HepG2 (cell line): ENCODE measurements around the gene B3GNT9. TPM values are rescaled to one million over a fixed set of nuclear protein-coding genes. Genes with fewer than 3 reads are reported as not detected.

Experiments
- ARID2 ChIP-seq: sonication (generic); formaldehyde crosslinking; IDR thresholded peaks from 2 replicates; pipeline ENCODE4 v1.8.1; 2022; ENCODE audit warnings: mild to moderate bottlenecking, missing genetic modification reagents, borderline replicate concordance
- ASH2L ChIP-seq: fragments of 300-600, 200-600 bp; sonication (generic); IDR thresholded peaks from 2 replicates; pipeline ENCODE4 v1.7.0; 2017; ENCODE audit warnings: low read depth, mild to moderate bottlenecking, moderate library complexity, mixed read lengths, low read length; ENCODE audit not compliant: insufficient read length
- ELF3 ChIP-seq: IDR thresholded peaks from 2 replicates; pipeline ENCODE4 v1.6.1; 2016; ENCODE audit warnings: missing genetic modification reagents, missing compliant biosample characterization
- EZH2 ChIP-seq: conservative IDR thresholded peaks from 2 replicates; pipeline ENCODE4 v1.6.1; 2012; ENCODE audit warnings: mild to moderate bottlenecking, low read depth, low read length, moderate library complexity
- JUN ChIP-seq: sonication (generic); formaldehyde crosslinking; IDR thresholded peaks from 2 replicates; pipeline ENCODE4 v1.4.0; 2020; ENCODE audit warnings: mild to moderate bottlenecking, missing genetic modification reagents
- LRRFIP1 ChIP-seq: sonication (generic); formaldehyde crosslinking; conservative IDR thresholded peaks from 2 replicates; pipeline ENCODE4 v1.4.0; 2020; ENCODE audit warnings: missing genetic modification reagents
- MXI1 ChIP-seq: IDR thresholded peaks from 3 replicates; pipeline ENCODE4 v1.6.1; 2012; ENCODE audit warnings: low read depth, low read length, inconsistent platforms, borderline replicate concordance
- NFYB ChIP-seq: sonication (generic); formaldehyde crosslinking; IDR thresholded peaks from 2 replicates; pipeline ENCODE4 v1.4.0; 2020; ENCODE audit warnings: missing genetic modification reagents
- NFYC ChIP-seq: IDR thresholded peaks from 2 replicates; pipeline ENCODE4 v1.6.1; 2016; ENCODE audit warnings: missing genetic modification reagents, missing compliant biosample characterization
- NR2F2 ChIP-seq: IDR thresholded peaks from 2 replicates; pipeline ENCODE4 v1.6.1; 2012; ENCODE audit warnings: low read depth, inconsistent platforms, borderline replicate concordance
- POLR2A ChIP-seq, 2 experiments: IDR thresholded peaks; 2 replicates each; pipeline ENCODE4 v1.6.1; 2011; ENCODE audit warnings: low read depth in 2 of 2, low read length in 2 of 2, mild to moderate bottlenecking in 1 of 2, moderate library complexity in 1 of 2; ENCODE audit not compliant: insufficient read depth in 1 of 2
- SIN3B ChIP-seq: fragments of 150-350 bp; IDR thresholded peaks from 2 replicates; pipeline ENCODE4 v1.6.1; 2014; ENCODE audit warnings: low read length
- SMYD3 ChIP-seq: sonication (generic); formaldehyde crosslinking; IDR thresholded peaks from 2 replicates; pipeline ENCODE4 v1.8.1; 2023; ENCODE audit warnings: mild to moderate bottlenecking, missing genetic modification reagents
- SYNCRIP ChIP-seq: fragments of 200-400 bp; formaldehyde crosslinking; IDR thresholded peaks from 2 replicates; pipeline ENCODE4 v1.6.1; 2018; ENCODE audit warnings: mild to moderate bottlenecking, low read depth, low read length; ENCODE audit not compliant: insufficient read depth
- TOE1 ChIP-seq: sonication (generic); formaldehyde crosslinking; IDR thresholded peaks from 2 replicates; pipeline ENCODE4 v1.4.0; 2020; ENCODE audit warnings: mild to moderate bottlenecking, missing genetic modification reagents
- ZFP41 ChIP-seq: sonication (generic); formaldehyde crosslinking; IDR thresholded peaks from 2 replicates; pipeline ENCODE4 v1.4.0; 2020; ENCODE audit warnings: mild to moderate bottlenecking, missing genetic modification reagents, borderline replicate concordance
- ZNF275 ChIP-seq: sonication (generic); formaldehyde crosslinking; IDR thresholded peaks from 2 replicates; pipeline ENCODE4 v1.8.0; 2022; ENCODE audit warnings: missing genetic modification reagents, mild to moderate bottlenecking, inconsistent platforms, borderline replicate concordance
- ZNF3 ChIP-seq: IDR thresholded peaks from 2 replicates; pipeline ENCODE4 v1.7.0; 2017; ENCODE audit warnings: inconsistent platforms
- ZNF337 ChIP-seq: sonication (generic); formaldehyde crosslinking; IDR thresholded peaks from 2 replicates; pipeline ENCODE4 v1.5.1; 2020; ENCODE audit warnings: missing genetic modification reagents, low read depth, mild to moderate bottlenecking, borderline replicate concordance
- ZNF484 ChIP-seq: sonication (generic); formaldehyde crosslinking; IDR thresholded peaks from 2 replicates; pipeline ENCODE4 v1.5.1; 2020; ENCODE audit warnings: mild to moderate bottlenecking, low read depth, missing genetic modification reagents, borderline replicate concordance
- ZNF609 ChIP-seq: sonication (generic); formaldehyde crosslinking; IDR thresholded peaks from 2 replicates; pipeline ENCODE4 v1.4.0; 2020; ENCODE audit warnings: mild to moderate bottlenecking, missing genetic modification reagents, borderline replicate concordance
- ZNF768 ChIP-seq: sonication (generic); formaldehyde crosslinking; IDR thresholded peaks from 2 replicates; pipeline ENCODE4 v1.4.0; 2020; ENCODE audit warnings: missing genetic modification reagents
- polyA plus RNA-seq, 8 experiments: library from polyadenylated mRNA; depleted of rRNA in 3 of 8; stranded (reverse) in 7 of 8; unstranded in 1 of 8; fragments of >200 nt; fragmentation: Illumina TruSeq in 4 of 8; extraction: Trizol in 4 of 8; gene quantifications; 2 replicates each; pipeline versions ENCODE4 v1.2.1 to v1.2.3, GENCODE V29; 2011 to 2016; ENCODE audit warnings: low read depth in 4 of 8, missing spikeins in 1 of 8, mixed read lengths in 1 of 8; ENCODE audit not compliant: insufficient read depth in 1 of 8
- total RNA-seq, 5 experiments: library from RNA; depleted of rRNA; stranded (reverse); fragments of >200 nt; fragmentation: Illumina TruSeq; extraction: Trizol; gene quantifications; 2 replicates each; pipeline ENCODE4 v1.2.3, GENCODE V29; 2016; ENCODE audit warnings: low read depth in 1 of 5

B3GNT9 gene
- total and polyA plus RNA-seq, 2 of the 13 experiments (the other 11 are each of a cell fraction or from before 2014, with no cell fraction given) = 1.5 to 3.1 TPM

- TF ChIP-seq ZNF609 (CRISPR knock-in tag) = peak; percentile 81
- no peak for TF ChIP-seq SYNCRIP
- TF ChIP-seq NFYC (CRISPR knock-in tag) = peak; percentile 42
- TF ChIP-seq ZNF337 (CRISPR knock-in tag) = 0 out of 2 replicates have a peak, but pooled peaks have one; percentile 64
- TF ChIP-seq ARID2 (CRISPR knock-in tag) = peak; percentile 75; the same call in 1 of the 2 replicates
- TF ChIP-seq ZNF275 (CRISPR knock-in tag) = 0 out of 2 replicates have a peak, but pooled peaks have one; percentile 66
- TF ChIP-seq TOE1 = 0 out of 2 replicates have a peak, but pooled peaks have one; percentile 53
- no peak for TF ChIP-seq ZNF3 (CRISPR knock-in tag)
- no peak for TF ChIP-seq SIN3B
- peak; percentile 19 for TF ChIP-seq ASH2L
- TF ChIP-seq LRRFIP1 (CRISPR knock-in tag) = no peak
- TF ChIP-seq ZNF768 (CRISPR knock-in tag) = peak; percentile 49; the same call in 1 of the 2 replicates
- peak; percentile 82; the same call in 1 of the 2 replicates for TF ChIP-seq NR2F2
- peak; percentile 87 for TF ChIP-seq ELF3 (CRISPR knock-in tag)
- TF ChIP-seq JUN (CRISPR knock-in tag) = 0 out of 2 replicates have a peak, but pooled peaks have one; percentile 71
- TF ChIP-seq MXI1 = peak; percentile 86; the same call in 1 of the 3 replicates
- peak; percentile 65; the same call in 1 of the 2 replicates for TF ChIP-seq SMYD3 (CRISPR knock-in tag)
- no peak for TF ChIP-seq NFYB (CRISPR knock-in tag)
- no peak for TF ChIP-seq ZNF484 (CRISPR knock-in tag)
- TF ChIP-seq EZH2 = no peak
- TF ChIP-seq ZFP41 (CRISPR knock-in tag) = no peak
- no peak for TF ChIP-seq POLR2A (IDR thresholded peaks at IDR 0.05; ENCODE audit: insufficient read depth in 1 of 2, low read depth in 2 of 2, low read length in 2 of 2)
Measured at GRCh38 chr16:67164599-67165061, 13.8 kb upstream of the B3GNT9 start, which contains the start of gene HSF4 (continued).
